ENCODE measurements around the gene SOSTDC1.

- TF ChIP-seq POLR2A (IDR thresholded peaks at IDR 0.05; ENCODE audit: extremely low read depth, insufficient read length) (no peak), MYC (IDR thresholded peaks at IDR 0.05; ENCODE audit: low read depth, low read length) (no peak), MAX (IDR thresholded peaks at IDR 0.05; ENCODE audit: low read depth, low read length) (no peak)
- TF ChIP-seq, protein P1, sequence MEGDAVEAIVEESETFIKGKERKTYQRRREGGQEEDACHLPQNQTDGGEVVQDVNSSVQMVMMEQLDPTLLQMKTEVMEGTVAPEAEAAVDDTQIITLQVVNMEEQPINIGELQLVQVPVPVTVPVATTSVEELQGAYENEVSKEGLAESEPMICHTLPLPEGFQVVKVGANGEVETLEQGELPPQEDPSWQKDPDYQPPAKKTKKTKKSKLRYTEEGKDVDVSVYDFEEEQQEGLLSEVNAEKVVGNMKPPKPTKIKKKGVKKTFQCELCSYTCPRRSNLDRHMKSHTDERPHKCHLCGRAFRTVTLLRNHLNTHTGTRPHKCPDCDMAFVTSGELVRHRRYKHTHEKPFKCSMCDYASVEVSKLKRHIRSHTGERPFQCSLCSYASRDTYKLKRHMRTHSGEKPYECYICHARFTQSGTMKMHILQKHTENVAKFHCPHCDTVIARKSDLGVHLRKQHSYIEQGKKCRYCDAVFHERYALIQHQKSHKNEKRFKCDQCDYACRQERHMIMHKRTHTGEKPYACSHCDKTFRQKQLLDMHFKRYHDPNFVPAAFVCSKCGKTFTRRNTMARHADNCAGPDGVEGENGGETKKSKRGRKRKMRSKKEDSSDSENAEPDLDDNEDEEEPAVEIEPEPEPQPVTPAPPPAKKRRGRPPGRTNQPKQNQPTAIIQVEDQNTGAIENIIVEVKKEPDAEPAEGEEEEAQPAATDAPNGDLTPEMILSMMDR (IDR thresholded peaks at IDR 0.05; ENCODE audit: low read depth, low read length) = no peak
Observed at GRCh38 chr7:16498122-16498521, 32.6 kb upstream of the SOSTDC1 start.

All from NB4 (cell line).